PFSK-1 (cell line): ENCODE measurements around the gene SSU72.

Experiments
- POLR2AphosphoS5 ChIP-seq: IDR thresholded peaks from 2 replicates; pipeline ENCODE4 v1.6.1; 2012; ENCODE audit warnings: low read depth, mild to moderate bottlenecking, control low read depth, low read length, moderate library complexity
- TF ChIP-seq, protein P1 (sequence below), 2 experiments: IDR thresholded peaks; 2 replicates each; pipeline versions ENCODE4 v1.6.1 to v1.8.0; 2011 to 2012; ENCODE audit warnings: low read depth in 2 of 2, low read length in 2 of 2, control low read depth in 1 of 2, inconsistent platforms in 1 of 2, mild to moderate bottlenecking in 1 of 2, moderate library complexity in 1 of 2; ENCODE audit not compliant: insufficient read depth in 1 of 2

DNA sequence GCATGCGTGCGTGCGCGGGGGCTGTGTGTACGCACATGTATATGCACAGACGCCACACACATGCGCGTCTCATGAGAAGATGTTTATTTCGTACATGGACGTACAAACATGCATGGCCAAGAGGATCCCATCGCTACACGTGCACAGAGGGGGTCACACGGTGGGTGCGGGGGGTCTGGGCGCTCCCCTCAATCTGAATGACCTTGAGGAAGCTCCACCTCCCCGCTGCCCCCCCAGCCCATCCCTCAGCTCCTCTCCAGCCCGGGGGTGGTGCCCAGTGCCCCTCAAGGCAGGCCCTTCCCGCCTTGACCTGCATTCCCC, 35.7 kb downstream of the SSU72 start:
- TF ChIP-seq, protein P1, sequence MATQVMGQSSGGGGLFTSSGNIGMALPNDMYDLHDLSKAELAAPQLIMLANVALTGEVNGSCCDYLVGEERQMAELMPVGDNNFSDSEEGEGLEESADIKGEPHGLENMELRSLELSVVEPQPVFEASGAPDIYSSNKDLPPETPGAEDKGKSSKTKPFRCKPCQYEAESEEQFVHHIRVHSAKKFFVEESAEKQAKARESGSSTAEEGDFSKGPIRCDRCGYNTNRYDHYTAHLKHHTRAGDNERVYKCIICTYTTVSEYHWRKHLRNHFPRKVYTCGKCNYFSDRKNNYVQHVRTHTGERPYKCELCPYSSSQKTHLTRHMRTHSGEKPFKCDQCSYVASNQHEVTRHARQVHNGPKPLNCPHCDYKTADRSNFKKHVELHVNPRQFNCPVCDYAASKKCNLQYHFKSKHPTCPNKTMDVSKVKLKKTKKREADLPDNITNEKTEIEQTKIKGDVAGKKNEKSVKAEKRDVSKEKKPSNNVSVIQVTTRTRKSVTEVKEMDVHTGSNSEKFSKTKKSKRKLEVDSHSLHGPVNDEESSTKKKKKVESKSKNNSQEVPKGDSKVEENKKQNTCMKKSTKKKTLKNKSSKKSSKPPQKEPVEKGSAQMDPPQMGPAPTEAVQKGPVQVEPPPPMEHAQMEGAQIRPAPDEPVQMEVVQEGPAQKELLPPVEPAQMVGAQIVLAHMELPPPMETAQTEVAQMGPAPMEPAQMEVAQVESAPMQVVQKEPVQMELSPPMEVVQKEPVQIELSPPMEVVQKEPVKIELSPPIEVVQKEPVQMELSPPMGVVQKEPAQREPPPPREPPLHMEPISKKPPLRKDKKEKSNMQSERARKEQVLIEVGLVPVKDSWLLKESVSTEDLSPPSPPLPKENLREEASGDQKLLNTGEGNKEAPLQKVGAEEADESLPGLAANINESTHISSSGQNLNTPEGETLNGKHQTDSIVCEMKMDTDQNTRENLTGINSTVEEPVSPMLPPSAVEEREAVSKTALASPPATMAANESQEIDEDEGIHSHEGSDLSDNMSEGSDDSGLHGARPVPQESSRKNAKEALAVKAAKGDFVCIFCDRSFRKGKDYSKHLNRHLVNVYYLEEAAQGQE (IDR thresholded peaks at IDR 0.05; ENCODE audit: insufficient read depth in 1 of 2, low read depth in 2 of 2, low read length in 2 of 2) = no peak
- TF ChIP-seq POLR2AphosphoS5 = no peak
